A549 (cell line): ENCODE data around the gene KLHL3. TPM values are rescaled to one million over a fixed set of nuclear protein-coding genes. Genes with fewer than 3 reads are reported as not detected.

Experiments used
- ATAC-seq, 2 experiments: fragments of 200-7000 bp in 1 of 2; fragments of >200 bp in 1 of 2; cut with Nextera tagmentation in 1 of 2; cut with Tn5 transposase in 1 of 2; 3 replicates each; pipeline versions ENCODE4 v1.8.0 to v1.9.1; 2018 to 2020; ENCODE audit warnings: mild to moderate bottlenecking in 1 of 2, moderate library complexity in 1 of 2
- CTCF ChIA-PET: fragments of 300-600 bp; sonication (Branson Sonifier 250); formaldehyde crosslinking; extraction: SDS; loops from one replicate; lab custom pipeline; 2021; ENCODE audit warnings: antibody characterized with exemption, inconsistent platforms; lab: Yijun Ruan, JAX
- POLR2A ChIA-PET: fragments of 350-600 bp; formaldehyde crosslinking; extraction: SDS; loops from one replicate; lab custom pipeline; 2021; ENCODE audit warnings: antibody characterized with exemption, inconsistent platforms; lab: Yijun Ruan, JAX
- DNase-seq, 2 experiments: peaks; one replicate each; pipeline versions ENCODE4 v3.0.0 to v3.0.0-alpha.2; 2011 to 2016; ENCODE audit warnings: low read depth in 1 of 2, low spot score in 1 of 2
- FAIRE-seq: peaks from 2 replicates; lab custom pipeline; 2011; peaks lifted over from hg19 to GRCh38; lab: Jason Lieb, UNC
- H3K27ac ChIP-seq, 2 experiments: fragments of >200 bp; sonication (Bioruptor Twin); formaldehyde crosslinking; 3 replicates each; pipeline ENCODE4 v1.5.1; 2016 to 2017
- H3K4me1 ChIP-seq: fragments of >200 bp; sonication (Bioruptor Twin); formaldehyde crosslinking; 3 replicates; pipeline ENCODE4 v1.6.1; 2016
- H3K4me2 ChIP-seq: fragments of >200 bp; sonication (Bioruptor Twin); formaldehyde crosslinking; 3 replicates; pipeline ENCODE4 v1.6.1; 2016
- H3K4me3 ChIP-seq: fragments of >200 bp; sonication (Bioruptor Twin); formaldehyde crosslinking; 3 replicates; pipeline ENCODE4 v1.5.1; 2016
- H3K9me3 ChIP-seq: fragments of >200 bp; sonication (Bioruptor Twin); formaldehyde crosslinking; 3 replicates; pipeline ENCODE4 v1.6.1; 2016
- ATOH8 ChIP-seq: fragments of 250-450 bp; sonication (Bioruptor Pico); IDR thresholded peaks from 2 replicates; pipeline ENCODE4 v1.5.0; 2020; ENCODE audit warnings: low read depth, mild to moderate bottlenecking, moderate library complexity
- BHLHE40 ChIP-seq: IDR thresholded peaks from 2 replicates; pipeline ENCODE4 v1.6.1; 2012; ENCODE audit warnings: low read depth, low read length, inconsistent platforms
- CBX8 ChIP-seq: fragments of 200-600 bp; sonication (generic); IDR thresholded peaks from 2 replicates; pipeline ENCODE4 v1.6.1; 2016
- CHD2 ChIP-seq: fragments of 150-350 bp; IDR thresholded peaks from 2 replicates; pipeline ENCODE4 v1.6.1; 2014; ENCODE audit warnings: low read length; ENCODE audit not compliant: partially characterized antibody
- CHD4 ChIP-seq: fragments of 200-600 bp; sonication (generic); IDR thresholded peaks from 2 replicates; pipeline ENCODE4 v1.6.1; 2016; ENCODE audit warnings: antibody characterized with exemption, mild to moderate bottlenecking, borderline replicate concordance
- ESRRA ChIP-seq: fragments of 150-350 bp; IDR thresholded peaks from 2 replicates; pipeline ENCODE4 v1.6.1; 2014; ENCODE audit warnings: mild to moderate bottlenecking, low read length, borderline replicate concordance
- FOSB ChIP-seq: fragments of 250-450 bp; sonication (Bioruptor Pico); IDR thresholded peaks from 2 replicates; pipeline ENCODE4 v1.5.0; 2020; ENCODE audit warnings: mild to moderate bottlenecking, moderate library complexity
- FOSL2 ChIP-seq, 2 experiments: fragments of 450-650 bp in 1 of 2; fragments of >200 bp in 1 of 2; sonication (Bioruptor Twin) in 1 of 2; formaldehyde crosslinking; IDR thresholded peaks; 2 replicates each; pipeline versions ENCODE4 v1.5.0 to v1.6.1; 2016 to 2020; ENCODE audit warnings: mild to moderate bottlenecking in 1 of 2, moderate library complexity in 1 of 2
- FOXS1 ChIP-seq: fragments of 250-450 bp; sonication (Bioruptor Pico); IDR thresholded peaks from 2 replicates; pipeline ENCODE4 v1.5.0; 2020; ENCODE audit warnings: mild to moderate bottlenecking, moderate library complexity
- HES2 ChIP-seq: fragments of >200 bp; sonication (Bioruptor Twin); formaldehyde crosslinking; IDR thresholded peaks from 2 replicates; pipeline ENCODE4 v1.6.1; 2016
- JUN ChIP-seq, 2 experiments: fragments of >200 bp; sonication (Bioruptor Twin); formaldehyde crosslinking; IDR thresholded peaks; 2 replicates in 1 of 2; 3 replicates in 1 of 2; pipeline ENCODE4 v1.6.1; 2016 to 2017
- KDM5A ChIP-seq: fragments of 200-600 bp; sonication (generic); IDR thresholded peaks from 2 replicates; pipeline ENCODE4 v1.6.1; 2016; ENCODE audit warnings: antibody characterized with exemption, mild to moderate bottlenecking
- MAX ChIP-seq: IDR thresholded peaks from 2 replicates; pipeline ENCODE4 v1.6.1; 2012
- MYC ChIP-seq: IDR thresholded peaks from 2 replicates; pipeline ENCODE4 v1.6.1; 2012; ENCODE audit warnings: mild to moderate bottlenecking, inconsistent platforms, low read length, improper control_type of control experiment, borderline replicate concordance
- NPAS2 ChIP-seq: fragments of 250-450 bp; sonication (Bioruptor Pico); IDR thresholded peaks from 2 replicates; pipeline ENCODE4 v1.8.0; 2022; ENCODE audit warnings: mild to moderate bottlenecking, moderate library complexity, borderline replicate concordance
- NR3C1 ChIP-seq: fragments of >200 bp; sonication (Bioruptor Twin); formaldehyde crosslinking; IDR thresholded peaks from 3 replicates; pipeline ENCODE4 v1.6.1; 2017
- POLR2AphosphoS2 ChIP-seq: conservative IDR thresholded peaks from 2 replicates; pipeline ENCODE4 v1.6.1; 2012; ENCODE audit warnings: low read length, improper control_type of control experiment, inconsistent platforms
- RARB ChIP-seq: fragments of 250-450 bp; sonication (Bioruptor Pico); IDR thresholded peaks from 2 replicates; pipeline ENCODE4 v1.8.0; 2021; ENCODE audit warnings: mild to moderate bottlenecking, moderate library complexity
- RNF2 ChIP-seq: fragments of 200-600 bp; sonication (generic); IDR thresholded peaks from 2 replicates; pipeline ENCODE4 v1.6.1; 2016; ENCODE audit warnings: low read depth, mild to moderate bottlenecking, antibody characterized with exemption, moderate library complexity, borderline replicate concordance
- TP53 ChIP-seq: fragments of 250-450 bp; sonication (Bioruptor Pico); IDR thresholded peaks from 2 replicates; pipeline ENCODE4 v1.5.0; 2021; ENCODE audit warnings: mild to moderate bottlenecking, moderate library complexity
- USF2 ChIP-seq: fragments of 450-650 bp; IDR thresholded peaks from 2 replicates; pipeline ENCODE4 v1.6.1; 2014; ENCODE audit warnings: antibody characterized with exemption
- WGBS: methylation state at CpG from one replicate; pipeline ENCODE4 v1.1.6; 2017; ENCODE audit errors: missing lambda C conversion rate; 5-methylcytosine and 5-hydroxymethylcytosine counted together
- polyA plus RNA-seq, 4 experiments: library from polyadenylated mRNA; depleted of rRNA in 3 of 4; stranded (reverse); fragments of >200 nt; fragmentation: RNase III in 1 of 4; extraction: RNeasy Plus Mini Kit Qiagen cat#74134 plus additional on column Dnase treatment in 1 of 4; gene quantifications; 2 replicates in 3 of 4; 3 replicates in 1 of 4; pipeline ENCODE4 v1.2.3, GENCODE V29; 2011 to 2017

Gene KLHL3
- polyA plus RNA-seq, 2 of the 4 experiments (the other 2 are of a cell fraction): 0.35 to 1.1 TPM

DNA sequence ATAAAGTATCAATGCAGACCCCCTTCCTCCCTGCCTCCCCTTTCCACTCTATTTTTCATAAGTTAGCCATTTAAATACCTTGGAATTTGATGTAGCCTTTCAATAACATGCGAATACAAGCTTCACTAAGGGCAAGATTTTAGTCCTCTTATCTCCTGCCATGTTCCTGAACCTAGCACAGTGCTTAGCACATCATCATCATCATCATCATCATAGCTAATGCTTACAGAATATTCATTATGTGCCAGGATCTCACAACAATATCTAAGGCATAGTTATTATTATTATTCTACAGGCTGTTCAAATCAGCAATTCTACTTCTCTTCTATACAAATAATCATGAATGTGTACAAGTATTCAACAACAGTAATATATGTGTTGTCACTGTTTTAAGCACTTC, 20.4 kb downstream of the KLHL3 start:
- no peak for TF ChIP-seq ESRRA
- no peak for TF ChIP-seq NR3C1
- TF ChIP-seq KDM5A: no peak
- no peak for TF ChIP-seq RARB
- ChIA-PET CTCF (interaction anchor here (0.8 to 1.3 kb wide), 3 partner anchors 11 to 56 kb away, joined by 3 to 6 read pairs (median 3); no protein-coding TSS in a partner anchor), POLR2A (no interaction called here)
- Histone ChIP-seq H3K4me3 (no peak overlapping the region), H3K9me3 (peaks cover 5% of the 10 kb centered on the region; the same call in 1 of the 3 replicates), H3K27ac (no peak overlapping the region), H3K4me1 (no peaks in the 10 kb centered on the region), H3K4me2 (no peak overlapping the region)
- DNase-seq (no peak), ATAC-seq (no peak), FAIRE-seq (no peak)
- 20% methylated on average over 1 of the region's 1 CpG for WGBS

DNA sequence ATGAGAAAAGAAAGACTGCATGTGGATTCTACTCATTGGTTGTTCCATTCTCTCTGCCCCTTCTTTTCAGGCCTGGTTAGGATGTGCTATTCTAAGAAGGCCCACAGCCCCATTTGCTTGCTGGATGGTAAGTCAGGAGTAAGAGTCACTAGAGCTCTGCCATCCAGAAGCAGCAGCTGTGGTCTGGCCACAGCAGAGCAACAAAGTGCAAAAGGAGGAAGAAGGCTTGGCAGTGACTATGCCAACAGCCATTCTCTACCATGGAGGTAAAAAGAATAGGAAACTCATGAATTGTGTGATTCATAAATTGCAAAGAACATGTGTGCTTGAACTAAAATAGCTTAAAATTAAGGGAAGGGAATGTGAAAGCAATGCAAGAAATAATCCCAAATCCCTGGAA, 20.9 kb downstream of the KLHL3 start:
- no peak for TF ChIP-seq HES2
- no peak for ATAC-seq
- Histone ChIP-seq H3K27ac (no peak overlapping the region), H3K9me3 (peaks cover 5% of the 10 kb centered on the region; the same call in 1 of the 3 replicates), H3K4me3 (no peak overlapping the region), H3K4me2 (no peak overlapping the region), H3K4me1 (no peaks in the 10 kb centered on the region)
- FAIRE-seq: no peak
- no peak for DNase-seq
- ChIA-PET POLR2A (no interaction called here), CTCF (interaction anchor here (0.8 to 1.3 kb wide), 3 partner anchors 11 to 55 kb away, joined by 3 to 6 read pairs (median 3); no protein-coding TSS in a partner anchor)

- Histone ChIP-seq H3K9me3 (peaks cover 5% of the 10 kb centered on the region; the same call in 1 of the 3 replicates), H3K4me3 (no peak overlapping the region), H3K27ac (no peak overlapping the region), H3K4me2 (no peak overlapping the region), H3K4me1 (no peaks in the 10 kb centered on the region)
- DNase-seq (no peak), FAIRE-seq (no peak), ATAC-seq (no peak)
- TF ChIP-seq ATOH8 (CRISPR knock-in tag) (no peak), USF2 (no peak), TP53 (no peak), CHD4 (no peak), JUN (IDR thresholded peaks at IDR 0.05) (no peak), HES2 (no peak), RARB (no peak), CHD2 (no peak), POLR2AphosphoS2 (no peak), FOSL2 (IDR thresholded peaks at IDR 0.05) (no peak), FOSL2 (CRISPR knock-in tag; IDR thresholded peaks at IDR 0.05) (no peak), NPAS2 (CRISPR knock-in tag) (no peak), RNF2 (no peak), BHLHE40 (no peak), ESRRA (no peak), CBX8 (no peak), FOXS1 (CRISPR knock-in tag) (no peak), MYC (no peak), MAX (no peak), FOSB (CRISPR knock-in tag) (no peak)
- POLR2A ChIA-PET: no interaction called here
- WGBS: 53% methylated on average over 2 of the region's 2 CpGs
- CTCF ChIA-PET: interaction anchor here (1.2 to 2.2 kb wide), 3 partner anchors 12 to 85 kb away, joined by 3 to 6 read pairs (median 6); no protein-coding TSS in a partner anchor
Measured at GRCh38 chr5:137714494-137714893, 21.4 kb downstream of the KLHL3 start.
